ENCODE data around the gene RASSF9. TPM values are rescaled to one million over a fixed set of nuclear protein-coding genes. Genes with fewer than 3 reads are reported as not detected.

The RASSF9 gene
- total RNA-seq, 1 donor from 2014 or later, result 7.9 TPM

- Histone ChIP-seq H3K4me1 (no peaks in the 10 kb centered on the region), H3K36me3 (no peaks in the 10 kb centered on the region), H3K27me3 (no peaks in the 10 kb centered on the region), H3K27ac (no peak overlapping the region), H3K9me3 (no peaks in the 10 kb centered on the region), H3K4me3 (no peak overlapping the region)
- no peak for TF ChIP-seq CTCF (IDR thresholded peaks at IDR 0.05)
- ATAC-seq (no peak), DNase-seq (no peak)
- intact Hi-C loops (cut with DNase I), result no loop called here
Measured at GRCh38 chr12:85759623-85760022, 76.6 kb downstream of the RASSF9 start.

GRCh38 chr12:85759091-85759490 lies 77.1 kb downstream of the RASSF9 start:
- DNase-seq (no peak), ATAC-seq (no peak)
- H3K36me3 ChIP-seq, result no peaks in the 10 kb centered on the region
- H3K27me3 ChIP-seq, result no peaks in the 10 kb centered on the region
- intact Hi-C loops (cut with DNase I), result no loop called here
- H3K9me3 ChIP-seq, result no peaks in the 10 kb centered on the region
- H3K4me1 ChIP-seq, result no peaks in the 10 kb centered on the region
- TF ChIP-seq CTCF (IDR thresholded peaks at IDR 0.05), result no peak
- no peak overlapping the region for H3K27ac ChIP-seq
- no peak overlapping the region for H3K4me3 ChIP-seq

- H3K4me3 ChIP-seq, result no peak overlapping the region
- intact Hi-C loops (cut with DNase I), result no loop called here
- no peaks in the 10 kb centered on the region for H3K4me1 ChIP-seq
- ATAC-seq (no peak), DNase-seq (no peak)
- TF ChIP-seq CTCF (IDR thresholded peaks at IDR 0.05), result no peak
- H3K27ac ChIP-seq, result no peak overlapping the region
- no peaks in the 10 kb centered on the region for H3K9me3 ChIP-seq
- no peaks in the 10 kb centered on the region for H3K36me3 ChIP-seq
- no peaks in the 10 kb centered on the region for H3K27me3 ChIP-seq
Measured at GRCh38 chr12:85755760-85756159, 80.4 kb downstream of the RASSF9 start.

Other genes starting within 250 kb of the RASSF9 start
- 0.32 TPM for gene NTS, start 37.9 kb upstream of the RASSF9 start, total RNA-seq

Data from upper lobe of right lung (tissue), 1 donor.